ENCODE results near the gene ATP10B.

Gene ATP10B

DNA sequence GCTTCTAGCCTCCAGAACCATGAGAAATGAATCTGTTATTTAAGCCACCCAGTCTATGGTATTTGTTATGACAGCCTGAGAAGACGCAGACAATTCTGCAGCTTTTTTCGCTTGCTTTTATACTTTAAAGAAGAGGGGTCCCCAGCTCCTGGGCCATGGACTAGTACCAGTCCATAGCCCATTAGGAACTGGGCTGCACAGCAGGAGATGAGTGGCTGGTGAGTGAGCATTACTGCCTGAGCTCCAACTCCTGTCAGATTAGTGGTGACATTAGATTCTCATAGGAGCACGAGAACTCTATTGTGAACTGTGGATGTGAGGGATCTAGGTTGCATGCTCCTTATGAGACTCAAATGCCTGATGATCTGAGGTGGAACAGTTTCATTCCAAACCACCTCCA is 278.7 kb downstream of the ATP10B start:
- no peak for DNase-seq (ENCODE audit: extremely low spot score)
- ChIA-PET POLR2A (no interaction called here), CTCF (interaction anchor here (1.0 kb wide), 1 partner anchor 134 kb away, joined by 3 read pairs; no protein-coding TSS in a partner anchor)
- TF ChIP-seq LEF1 (IDR thresholded peaks at IDR 0.05; ENCODE audit: borderline replicate concordance) (no peak), NFRKB (IDR thresholded peaks at IDR 0.05) (no peak), ELF4 (IDR thresholded peaks at IDR 0.05) (no peak), FOXM1 (IDR thresholded peaks at IDR 0.05; ENCODE audit: borderline replicate concordance) (no peak), FOXA1 (IDR thresholded peaks at IDR 0.05) (no peak), SUZ12 (IDR thresholded peaks at IDR 0.05) (no peak), ARNT (IDR thresholded peaks at IDR 0.05) (no peak)
- TF ChIP-seq, protein P1, sequence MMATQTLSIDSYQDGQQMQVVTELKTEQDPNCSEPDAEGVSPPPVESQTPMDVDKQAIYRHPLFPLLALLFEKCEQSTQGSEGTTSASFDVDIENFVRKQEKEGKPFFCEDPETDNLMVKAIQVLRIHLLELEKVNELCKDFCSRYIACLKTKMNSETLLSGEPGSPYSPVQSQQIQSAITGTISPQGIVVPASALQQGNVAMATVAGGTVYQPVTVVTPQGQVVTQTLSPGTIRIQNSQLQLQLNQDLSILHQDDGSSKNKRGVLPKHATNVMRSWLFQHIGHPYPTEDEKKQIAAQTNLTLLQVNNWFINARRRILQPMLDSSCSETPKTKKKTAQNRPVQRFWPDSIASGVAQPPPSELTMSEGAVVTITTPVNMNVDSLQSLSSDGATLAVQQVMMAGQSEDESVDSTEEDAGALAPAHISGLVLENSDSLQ (IDR thresholded peaks at IDR 0.05) = no peak

DNA sequence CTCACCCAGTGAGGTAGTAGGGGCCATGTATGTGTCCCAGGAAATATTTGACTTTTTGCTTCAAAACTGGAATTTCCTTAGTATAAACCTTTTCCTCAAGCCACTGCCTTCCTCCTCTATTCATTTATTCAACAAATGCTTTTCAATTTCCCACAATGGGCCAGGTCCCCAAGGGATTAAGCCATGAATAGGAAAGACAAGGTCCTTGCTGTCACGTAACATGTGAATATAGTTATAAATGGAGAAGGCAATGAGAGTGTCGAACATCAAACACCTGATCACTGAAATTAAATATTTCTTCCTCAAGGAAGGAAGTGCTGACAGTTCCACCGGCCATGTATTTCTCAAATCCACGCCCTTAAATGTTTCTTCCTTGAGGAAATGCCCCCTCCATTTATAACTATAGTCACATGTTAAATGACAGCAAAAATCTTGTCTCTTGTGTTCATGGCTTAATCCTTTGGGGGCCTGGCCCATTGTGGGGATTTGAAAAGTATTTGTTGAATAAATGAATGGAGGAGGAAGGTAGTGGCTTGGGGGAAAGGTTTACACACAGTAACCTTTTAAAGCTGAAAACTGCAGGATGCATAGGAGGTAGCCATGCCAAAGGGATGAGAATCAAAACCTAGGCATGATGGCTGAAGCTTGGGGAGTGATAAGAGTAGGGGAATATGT is 284.8 kb downstream of the ATP10B start:
- TF ChIP-seq ZNF384 (IDR thresholded peaks at IDR 0.05) (no peak), FOXK2 (IDR thresholded peaks at IDR 0.05) (no peak), L3MBTL2 (conservative IDR thresholded peaks at IDR 0.05) (no peak), TARDBP (IDR thresholded peaks at IDR 0.05) (no peak), SUZ12 (IDR thresholded peaks at IDR 0.05) (no peak), NFRKB (IDR thresholded peaks at IDR 0.05) (no peak), ARNT (IDR thresholded peaks at IDR 0.05) (no peak), BHLHE40 (IDR thresholded peaks at IDR 0.05; ENCODE audit: borderline replicate concordance) (no peak), ELF4 (IDR thresholded peaks at IDR 0.05) (no peak), CTBP1 (IDR thresholded peaks at IDR 0.05; ENCODE audit: borderline replicate concordance) (no peak), FOXA1 (IDR thresholded peaks at IDR 0.05) (no peak), SP1 (IDR thresholded peaks at IDR 0.05) (no peak), HDGF (IDR thresholded peaks at IDR 0.05; ENCODE audit: borderline replicate concordance) (no peak), FOXM1 (IDR thresholded peaks at IDR 0.05; ENCODE audit: borderline replicate concordance) (no peak), LEF1 (IDR thresholded peaks at IDR 0.05; ENCODE audit: borderline replicate concordance) (no peak)
- TF ChIP-seq, protein P1 (IDR thresholded peaks at IDR 0.05) = no peak
- no peak for DNase-seq (ENCODE audit: extremely low spot score)
- POLR2A ChIA-PET = no interaction called here
- CTCF ChIA-PET = no interaction called here

DNA sequence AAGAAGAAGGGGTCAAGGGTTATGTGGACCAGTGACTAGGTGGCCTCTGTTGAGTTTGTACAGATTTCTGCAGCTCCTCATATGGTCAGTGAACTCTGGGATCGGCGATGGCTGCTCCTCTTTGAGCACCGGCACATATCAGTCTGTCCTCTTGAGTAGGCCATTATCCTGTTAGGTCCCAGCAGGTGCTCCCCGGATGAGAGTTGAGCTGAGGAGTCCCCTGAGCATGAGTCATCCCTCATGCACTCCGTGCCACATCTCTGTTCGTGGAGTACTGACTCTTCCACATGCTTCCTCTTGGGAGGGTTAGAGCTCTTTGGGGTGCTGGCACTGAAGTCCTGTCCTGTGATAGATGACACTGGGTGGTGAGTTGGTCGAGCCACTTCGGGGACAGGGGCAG is 286.6 kb downstream of the ATP10B start:
- no peak for DNase-seq (ENCODE audit: extremely low spot score)
- POLR2A ChIA-PET = no interaction called here
- no peak for TF ChIP-seq FOXM1 (IDR thresholded peaks at IDR 0.05; ENCODE audit: borderline replicate concordance)
- TF ChIP-seq L3MBTL2 (conservative IDR thresholded peaks at IDR 0.05) = no peak
- TF ChIP-seq ZNF384 (IDR thresholded peaks at IDR 0.05) = no peak
- no peak for TF ChIP-seq FOXA1 (IDR thresholded peaks at IDR 0.05)
- TF ChIP-seq NFRKB (IDR thresholded peaks at IDR 0.05) = no peak
- TF ChIP-seq, protein P1 (IDR thresholded peaks at IDR 0.05) = no peak
- no peak for TF ChIP-seq SUZ12 (IDR thresholded peaks at IDR 0.05)
- no peak for TF ChIP-seq BHLHE40 (IDR thresholded peaks at IDR 0.05; ENCODE audit: borderline replicate concordance)
- no peak for TF ChIP-seq SP1 (IDR thresholded peaks at IDR 0.05)
- no peak for TF ChIP-seq HDGF (IDR thresholded peaks at IDR 0.05; ENCODE audit: borderline replicate concordance)
- TF ChIP-seq TARDBP (IDR thresholded peaks at IDR 0.05) = no peak
- TF ChIP-seq ARNT (IDR thresholded peaks at IDR 0.05) = no peak
- TF ChIP-seq FOXK2 (IDR thresholded peaks at IDR 0.05) = no peak
- CTCF ChIA-PET = no interaction called here

DNA sequence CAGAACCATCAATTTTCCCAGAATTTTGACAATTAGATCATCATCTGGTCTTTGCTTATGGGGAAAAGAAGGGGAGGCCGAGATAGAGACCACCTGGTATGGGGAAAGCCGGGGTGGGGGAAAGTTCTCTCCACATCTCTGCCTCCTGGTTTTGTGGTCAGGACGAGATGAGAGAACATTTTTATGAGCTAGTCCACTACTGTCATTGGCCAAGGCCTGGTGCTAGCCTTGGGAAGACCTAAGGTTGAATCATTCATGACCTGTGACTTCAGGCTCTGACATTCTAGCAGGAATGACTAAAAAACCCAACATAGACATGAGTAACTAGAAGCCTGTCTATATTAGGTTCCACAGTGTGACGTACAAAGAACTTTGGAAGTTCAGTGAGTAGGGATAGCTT is 295.2 kb downstream of the ATP10B start:
- ChIA-PET POLR2A (no interaction called here), CTCF (no interaction called here)
- TF ChIP-seq ELF4 (IDR thresholded peaks at IDR 0.05) (no peak), SUZ12 (IDR thresholded peaks at IDR 0.05) (no peak), CTBP1 (IDR thresholded peaks at IDR 0.05; ENCODE audit: borderline replicate concordance) (no peak), SP1 (IDR thresholded peaks at IDR 0.05) (no peak), LEF1 (IDR thresholded peaks at IDR 0.05; ENCODE audit: borderline replicate concordance) (no peak), FOXA1 (IDR thresholded peaks at IDR 0.05) (no peak), NFRKB (IDR thresholded peaks at IDR 0.05) (no peak), ARNT (IDR thresholded peaks at IDR 0.05) (no peak), HDGF (IDR thresholded peaks at IDR 0.05; ENCODE audit: borderline replicate concordance) (no peak), TARDBP (IDR thresholded peaks at IDR 0.05) (no peak), FOXM1 (IDR thresholded peaks at IDR 0.05; ENCODE audit: borderline replicate concordance) (no peak), L3MBTL2 (conservative IDR thresholded peaks at IDR 0.05) (no peak), BHLHE40 (IDR thresholded peaks at IDR 0.05; ENCODE audit: borderline replicate concordance) (no peak), FOXK2 (IDR thresholded peaks at IDR 0.05) (no peak), ZNF384 (IDR thresholded peaks at IDR 0.05) (no peak)
- TF ChIP-seq, protein P1 (IDR thresholded peaks at IDR 0.05) = no peak
- no peak for DNase-seq (ENCODE audit: extremely low spot score)

DNA sequence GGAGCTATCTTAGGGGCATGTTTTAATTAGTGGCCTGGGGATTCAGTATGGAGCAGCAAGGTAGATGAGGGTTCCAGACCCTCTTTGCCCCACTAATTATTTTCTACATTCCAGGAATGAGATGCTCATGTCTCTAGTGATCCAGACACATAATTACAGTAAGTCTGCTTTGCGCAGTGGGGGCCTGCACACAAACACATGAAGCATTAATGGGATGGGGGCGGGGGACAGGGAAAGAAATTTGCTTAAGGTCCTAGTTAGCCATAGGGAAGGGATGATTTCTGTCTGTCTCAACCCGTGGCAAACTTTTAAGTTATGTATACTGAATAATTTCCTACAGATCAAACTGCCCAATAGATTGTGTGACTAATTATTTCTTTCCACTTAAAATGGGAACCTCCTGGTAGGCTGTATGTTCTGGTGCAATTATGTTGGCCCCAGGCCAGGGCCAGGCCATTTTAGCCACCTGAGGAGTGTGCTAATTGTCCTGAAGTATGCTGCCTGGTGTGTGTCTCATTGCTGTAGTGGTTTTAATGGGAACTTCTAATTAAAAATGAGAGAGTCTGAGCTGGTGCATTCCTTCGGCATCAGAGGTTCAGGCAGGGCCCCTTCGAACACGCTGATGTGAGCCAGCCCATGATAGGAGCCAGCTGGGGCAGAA is 295.9 kb downstream of the ATP10B start:
- CTCF ChIA-PET = no interaction called here
- POLR2A ChIA-PET = no interaction called here
- TF ChIP-seq ZNF384 (IDR thresholded peaks at IDR 0.05) (no peak), BHLHE40 (IDR thresholded peaks at IDR 0.05; ENCODE audit: borderline replicate concordance) (no peak), FOXA1 (IDR thresholded peaks at IDR 0.05) (no peak), SP1 (IDR thresholded peaks at IDR 0.05) (no peak), ARNT (IDR thresholded peaks at IDR 0.05) (no peak), HDGF (IDR thresholded peaks at IDR 0.05; ENCODE audit: borderline replicate concordance) (no peak), L3MBTL2 (conservative IDR thresholded peaks at IDR 0.05) (no peak), SUZ12 (IDR thresholded peaks at IDR 0.05) (no peak)
- no peak for DNase-seq (ENCODE audit: extremely low spot score)

All from HEK293T (cell line).